Stimulated activated CD4-positive, alpha-beta T cell treated with anti-CD3 and anti-CD28 coated beads, Interleukin-1b, Interleukin-23, amount 100 ng/mL, for 24 hours (primary cell): Measurements from ENCODE around the gene STPG2.

Experiments
- DNase-seq, 4 experiments: peaks; one replicate each; pipeline ENCODE4 v3.0.0-alpha.2; 2020; ENCODE audit warnings: low read depth in 4 of 4, low spot score in 1 of 4

Gene STPG2

DNA sequence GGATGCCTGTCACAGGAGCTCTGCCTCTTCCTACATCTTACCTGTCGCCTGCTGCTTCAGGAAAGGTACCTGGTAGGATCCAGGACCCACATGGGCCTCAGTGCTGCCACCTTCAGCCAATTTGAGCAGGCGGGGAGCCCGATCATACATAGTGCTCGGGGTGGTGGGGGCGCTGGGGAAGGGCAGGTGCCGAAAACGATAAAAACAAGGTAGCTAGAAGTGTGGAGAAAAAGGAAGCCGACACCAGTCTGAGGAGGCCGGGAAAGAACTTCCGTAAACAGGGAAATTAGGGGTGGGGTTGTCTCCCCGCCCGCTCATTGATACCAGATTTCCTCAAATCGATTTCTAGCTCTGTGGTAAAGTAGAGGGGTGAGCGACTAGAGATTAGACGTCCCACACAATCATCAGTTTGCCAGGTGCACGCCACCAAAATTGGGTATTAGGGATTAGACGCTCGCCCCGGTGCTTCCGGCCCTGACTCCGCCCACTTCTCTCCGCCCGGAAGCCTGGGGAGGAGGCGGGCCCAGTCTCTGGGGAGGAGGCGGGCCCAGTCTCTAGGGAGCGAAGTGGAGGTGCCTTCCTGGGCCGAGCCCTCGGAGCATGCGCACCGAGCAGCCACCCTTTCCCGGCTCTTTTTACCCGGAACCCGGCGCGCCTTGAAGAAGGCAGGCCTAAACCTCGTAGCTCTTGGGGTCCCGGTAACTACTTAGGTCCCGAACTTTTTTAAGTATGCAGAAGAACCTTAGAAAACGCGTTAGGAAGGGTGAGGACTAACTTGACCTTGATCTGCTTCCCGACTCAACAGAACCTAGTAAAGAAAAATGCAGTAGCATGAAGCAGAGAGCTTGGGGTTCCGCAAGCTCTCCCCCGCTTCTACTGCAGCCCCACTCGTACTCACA, at the start of gene STPG2:
Gene STPG2 (minus strand): TSS at position 476 of the 899 bp plus-strand sequence.
- DNase-seq = peak; percentile 78 to 93 (median 88)

DNA sequence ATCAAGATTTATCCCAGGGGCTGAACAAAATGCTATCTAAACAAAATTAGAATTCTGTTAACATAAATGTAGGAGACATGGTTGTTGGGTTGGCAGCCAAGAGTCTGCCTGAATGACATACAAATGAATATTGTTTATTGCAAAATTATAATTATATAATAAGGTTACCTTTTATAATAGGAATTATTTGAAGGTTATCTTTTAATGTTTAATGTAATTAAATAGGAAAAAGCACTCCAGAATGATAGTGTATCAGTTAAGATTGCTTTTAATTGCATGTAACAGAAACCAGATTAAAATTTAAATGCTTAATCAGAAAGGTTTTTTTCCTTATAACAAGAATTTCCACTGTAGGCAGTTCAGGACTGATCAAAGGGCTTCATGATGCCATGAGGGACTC, 42.0 kb upstream of the STPG2 start:
- no peak for DNase-seq

DNA sequence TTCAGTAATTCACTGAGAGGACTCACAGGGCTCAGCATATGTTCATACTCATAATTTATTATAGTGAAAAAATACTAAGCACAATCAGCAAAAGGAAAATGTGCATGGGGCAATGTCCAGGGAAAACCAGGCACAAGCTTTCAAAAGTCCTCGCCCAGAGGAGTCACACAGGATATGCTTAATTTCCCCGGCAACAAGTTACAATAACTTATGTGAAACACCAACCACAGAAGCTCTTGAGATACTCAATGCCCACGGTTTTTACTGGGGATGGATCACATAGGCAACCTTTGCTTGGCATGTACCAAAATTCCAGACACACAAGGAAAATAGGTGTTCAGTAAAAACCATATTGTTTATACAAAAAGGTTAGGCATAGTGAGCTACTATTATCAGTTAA, 38.5 kb upstream of the STPG2 start:
- DNase-seq = no peak

DNA sequence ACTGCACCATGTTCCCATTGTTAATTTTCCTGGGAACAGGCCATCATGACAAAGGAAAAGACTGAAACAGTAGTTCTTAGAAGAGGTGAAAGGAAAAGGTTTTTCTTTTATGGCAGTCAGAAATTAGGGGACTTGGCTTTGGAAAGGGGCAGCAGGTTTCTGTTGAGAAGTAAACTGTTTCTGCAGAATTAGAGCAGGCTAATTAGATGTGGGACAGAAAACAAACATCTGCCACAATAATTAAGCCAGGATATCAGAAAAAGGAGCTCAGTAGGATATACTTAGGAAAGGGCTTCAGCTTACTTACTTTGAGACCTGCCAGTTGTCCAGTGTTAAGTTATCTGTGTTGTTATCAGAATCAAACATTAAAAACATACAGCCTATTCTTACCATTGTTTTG, 36.7 kb upstream of the STPG2 start:
- DNase-seq = no peak

DNA sequence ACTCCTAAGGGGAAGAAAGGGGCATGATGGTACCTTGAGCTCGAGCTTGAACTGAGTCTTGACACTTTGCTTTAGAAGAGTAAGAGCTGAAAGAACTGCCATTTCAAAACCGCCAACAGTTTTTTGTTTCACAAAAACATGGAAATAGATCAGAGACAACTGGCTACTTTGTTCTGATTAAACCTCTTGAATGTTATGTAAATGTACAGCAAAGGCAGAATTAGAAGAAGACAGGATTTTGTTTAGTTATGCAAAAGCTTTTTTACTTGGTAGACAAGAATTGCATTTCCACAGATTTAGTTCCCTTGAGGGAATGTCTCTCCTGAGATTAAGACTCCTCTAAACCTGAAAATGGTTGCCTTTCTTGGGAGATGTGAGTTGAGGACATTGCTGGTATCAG, 33.3 kb upstream of the STPG2 start:
- no peak for DNase-seq

DNA sequence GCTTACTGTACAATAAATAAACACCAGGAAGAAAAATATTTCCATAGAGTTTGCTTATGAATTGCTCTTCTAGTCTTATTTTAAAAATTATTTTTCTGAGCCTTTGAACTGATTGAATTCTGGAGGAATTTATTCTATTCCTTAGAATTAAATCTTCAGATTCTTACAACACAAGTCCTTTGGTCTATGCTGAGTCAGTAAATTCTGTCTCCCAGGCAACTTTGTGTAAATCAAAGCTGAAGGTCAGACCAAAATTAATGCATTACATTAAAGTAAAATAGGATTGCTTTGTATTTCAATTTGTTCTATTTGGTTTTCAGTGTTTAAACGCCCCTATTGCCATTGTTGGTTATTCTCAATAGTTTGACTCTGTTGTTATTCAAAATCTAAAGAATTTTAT, 26.8 kb upstream of the STPG2 start:
- no peak for DNase-seq

DNA sequence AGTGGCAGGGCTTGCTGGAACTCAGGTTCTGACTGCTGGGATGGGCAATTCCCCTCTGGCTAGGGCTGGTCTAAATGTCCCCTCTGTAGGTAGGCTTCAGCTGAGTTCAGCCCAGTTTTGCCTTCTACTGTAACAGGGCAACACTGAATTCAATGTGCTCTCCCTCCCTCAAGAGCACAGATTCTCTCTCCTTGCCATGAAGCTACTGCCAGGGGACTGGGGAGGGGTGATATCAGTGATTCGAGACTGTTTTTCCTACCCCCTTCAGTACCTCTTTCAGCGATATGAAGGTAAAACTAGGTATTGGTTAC, 23.4 kb upstream of the STPG2 start:
- DNase-seq = no peak

GRCh38 chr4:98166025-98166730, 22.9 kb upstream of the STPG2 start:
- no peak for DNase-seq

DNA sequence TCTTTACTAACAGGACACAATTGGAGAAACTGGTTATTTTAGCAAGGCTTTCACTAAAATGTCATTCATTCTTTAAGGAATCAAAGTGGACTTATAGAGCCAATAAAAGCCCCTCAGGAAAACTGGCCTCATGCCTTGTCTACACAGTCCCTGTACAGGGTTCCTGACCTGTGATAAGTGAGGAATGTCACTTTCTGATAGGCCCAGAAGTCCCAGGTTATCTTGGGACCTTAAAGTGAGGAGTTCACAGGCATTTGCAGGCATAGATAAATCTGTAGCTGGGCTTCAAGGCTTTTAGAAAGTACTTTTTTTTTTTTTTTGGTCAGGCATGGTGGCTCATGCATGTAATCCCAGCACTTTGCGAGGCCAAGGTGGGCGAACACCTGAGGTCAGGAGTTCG, 19.4 kb upstream of the STPG2 start:
- no peak for DNase-seq

DNA sequence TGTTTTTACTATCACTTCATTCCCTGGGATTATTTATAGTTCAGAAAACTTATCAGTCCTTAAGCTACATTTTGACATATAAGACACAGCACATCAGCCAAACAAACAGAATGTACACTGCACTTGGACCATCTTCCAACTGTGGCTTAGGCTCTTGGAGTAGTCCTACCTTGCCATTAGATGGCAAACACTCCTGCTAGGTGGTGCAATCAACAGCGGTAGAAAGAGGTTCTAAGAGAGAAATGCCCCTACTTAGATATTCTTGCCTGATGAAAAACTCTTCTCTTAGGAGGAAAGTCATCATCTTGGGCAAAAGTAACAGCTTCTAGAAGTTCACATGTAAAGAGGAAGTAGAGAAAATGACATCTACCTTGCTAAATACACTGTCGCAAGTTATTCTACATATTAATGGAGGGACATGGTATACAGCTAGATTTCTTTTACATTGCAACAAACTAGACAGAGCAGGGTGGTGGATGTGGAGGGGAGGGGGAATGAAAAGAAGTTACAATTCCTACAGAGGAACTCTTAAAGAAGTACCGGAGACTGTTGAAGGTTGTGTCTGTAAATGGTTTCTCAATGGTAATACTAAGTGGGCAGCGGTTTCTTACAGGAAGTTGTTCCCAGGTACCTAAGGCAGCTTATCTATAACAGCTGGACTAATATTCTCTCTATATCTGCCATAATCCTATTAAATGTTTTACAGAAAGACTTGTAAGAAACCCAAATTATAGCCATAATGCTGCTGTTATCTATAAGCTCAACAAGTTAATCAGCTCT, 8.1 kb upstream of the STPG2 start:
- DNase-seq = no peak

GRCh38 chr4:98150092-98150761, 7.0 kb upstream of the STPG2 start:
- no peak for DNase-seq

DNA sequence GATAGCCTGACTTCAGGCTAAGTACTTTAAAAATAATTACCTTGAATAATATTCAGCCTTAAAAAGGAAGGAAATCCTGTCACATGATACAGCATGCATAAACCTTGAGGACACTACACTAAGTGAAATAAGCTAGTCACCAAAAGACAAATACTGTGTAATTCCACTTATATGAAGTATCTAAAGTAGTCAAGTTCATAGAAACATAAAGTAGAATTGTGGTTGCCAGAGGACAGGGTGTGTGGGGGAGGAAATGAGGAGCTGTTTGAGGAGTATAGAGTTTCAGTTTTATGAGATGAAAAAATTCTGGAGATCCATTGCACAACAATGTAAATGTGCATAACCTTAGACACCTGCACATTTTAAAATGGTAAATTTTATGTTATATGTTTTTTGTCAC, 5.6 kb upstream of the STPG2 start:
- no peak for DNase-seq

DNA sequence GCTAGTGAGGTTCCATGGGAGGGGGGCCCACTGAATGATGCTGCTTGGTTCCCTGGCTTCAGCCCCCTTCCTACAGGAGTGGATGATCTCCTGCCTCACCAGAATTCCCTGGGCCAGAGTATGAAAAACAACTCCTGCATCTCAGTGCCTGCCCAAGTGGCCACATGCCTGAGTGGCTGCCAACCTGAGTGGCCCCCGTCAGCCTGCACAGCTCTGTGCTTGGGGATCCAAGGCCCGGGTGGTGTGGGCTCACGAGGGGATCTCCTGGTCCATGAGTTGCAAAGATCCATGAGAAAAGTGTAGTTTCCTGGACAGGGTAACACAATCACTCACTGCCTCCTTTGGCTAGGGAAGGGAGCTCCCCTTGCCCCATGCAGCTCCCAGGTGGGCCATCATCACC, 17.1 kb downstream of the STPG2 start:
- DNase-seq = no peak

DNA sequence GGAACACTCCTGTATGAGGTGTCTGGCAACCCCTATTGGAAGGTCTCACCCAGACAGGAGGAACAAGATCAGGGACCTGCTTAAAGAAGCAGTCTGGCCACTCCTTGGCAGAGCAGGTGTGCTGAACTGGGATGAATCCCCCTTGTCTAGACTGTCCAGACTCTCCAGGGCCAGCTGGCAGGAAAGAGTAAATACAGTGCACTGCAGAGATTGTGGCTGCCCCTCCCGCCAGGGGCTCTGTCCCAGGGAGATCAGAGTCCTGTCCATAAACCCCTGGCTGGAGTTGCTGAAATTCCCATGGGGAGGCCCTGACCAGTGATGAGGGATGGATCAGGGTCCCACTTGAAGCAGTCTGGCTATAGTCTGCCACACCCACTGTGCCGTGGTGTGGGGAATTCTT, 17.7 kb downstream of the STPG2 start:
- DNase-seq = no peak

DNA sequence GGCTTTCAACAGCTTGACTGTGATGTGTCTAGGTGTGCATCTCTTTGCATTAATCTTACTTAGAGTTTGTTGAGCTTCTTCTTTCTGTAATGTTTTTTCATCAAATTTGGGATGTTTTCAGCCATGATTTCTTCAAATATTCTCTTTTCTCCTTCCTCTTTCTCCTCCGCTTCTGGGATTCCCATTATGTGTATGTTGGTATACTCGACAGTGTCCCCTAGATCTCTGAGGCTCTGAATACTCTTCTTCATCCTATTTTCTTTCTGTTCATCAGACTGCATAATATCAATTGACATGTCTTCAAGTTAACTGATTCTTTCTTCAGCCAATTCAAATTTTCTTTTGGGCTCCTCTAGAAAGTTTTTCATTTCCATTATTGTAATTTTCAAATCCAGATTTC, 25.9 kb downstream of the STPG2 start:
- DNase-seq = no peak

DNA sequence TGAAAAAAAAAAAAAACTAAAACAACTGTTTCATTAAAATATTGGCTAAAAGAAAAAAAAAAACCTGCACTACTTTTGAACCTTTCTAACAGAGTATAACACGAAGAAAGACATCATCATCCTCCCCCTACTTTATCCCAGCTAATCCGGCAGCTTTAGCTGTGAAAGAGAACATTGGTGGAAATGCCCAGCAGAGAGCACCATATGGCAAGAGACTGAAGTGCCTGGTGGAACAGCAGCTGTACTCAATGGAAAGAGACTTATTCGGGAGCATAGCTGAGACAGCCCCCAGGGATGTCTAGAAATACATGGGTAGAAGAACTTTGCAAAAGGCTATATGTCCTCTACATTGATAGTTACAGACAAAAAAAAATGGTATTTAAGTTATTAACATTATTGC, 30.3 kb downstream of the STPG2 start:
- DNase-seq = no peak

- no peak for DNase-seq
These were observed 32.3 kb downstream of the STPG2 start for GRCh38 chr4:98110929-98111328.

- DNase-seq = no peak
These were observed 33.1 kb downstream of the STPG2 start for GRCh38 chr4:98110214-98110613.

GRCh38 chr4:98102660-98103059, 40.6 kb downstream of the STPG2 start:
- no peak for DNase-seq

DNA sequence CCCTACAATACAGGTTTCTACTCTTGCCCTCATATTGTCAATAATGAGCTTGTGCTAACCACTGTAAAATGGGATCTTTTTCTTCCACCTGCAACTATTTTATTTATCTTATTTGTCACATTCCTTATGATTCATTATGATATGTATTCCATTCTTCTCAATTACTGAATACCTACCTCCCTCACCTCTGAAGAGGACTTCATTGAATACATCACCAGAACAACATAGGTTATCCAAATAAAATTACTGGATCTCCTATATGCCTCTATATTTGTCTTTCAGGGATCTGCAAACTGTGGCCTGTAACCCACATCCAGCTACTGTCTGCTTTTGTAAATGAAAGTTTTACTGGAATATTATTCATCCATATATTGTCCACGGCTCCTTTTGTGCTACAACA, 41.3 kb downstream of the STPG2 start:
- no peak for DNase-seq

GRCh38 chr4:98098764-98099163, 44.5 kb downstream of the STPG2 start:
- DNase-seq = no peak
